Peyer's patch (tissue), 4 donors: ENCODE results near the gene SH3BP1. TPM values are rescaled to one million over a fixed set of nuclear protein-coding genes. Genes with fewer than 3 reads are reported as not detected.

Source experiments
- DNase-seq, 3 donors: peaks; one replicate each; pipeline ENCODE4 v3.0.0-alpha.2; 2017 to 2019
- H3K27ac ChIP-seq, 4 donors: fragments of 200-600 bp; sonication (generic); one replicate each; pipeline ENCODE4 v1.5.1; 2016 to 2019
- H3K27me3 ChIP-seq, 2 donors: fragments of 200-600 bp; sonication (generic); one replicate each; pipeline ENCODE4 v1.5.1; 2019
- H3K36me3 ChIP-seq, 3 donors: fragments of 200-600 bp; sonication (generic); one replicate each; pipeline ENCODE4 v1.5.1; 2016 to 2019
- H3K4me1 ChIP-seq, 4 donors: fragments of 200-600 bp; sonication (generic); one replicate each; pipeline ENCODE4 v1.5.1; 2016 to 2019
- H3K4me3 ChIP-seq, 4 donors: fragments of 200-600 bp; sonication (generic); 1 replicate in 3 of 4; 2 replicates in 1 of 4; pipeline ENCODE4 v1.5.1; 2016 to 2019; ENCODE audit warnings: mild to moderate bottlenecking in 1 of 4
- H3K9me3 ChIP-seq, 4 donors: fragments of 200-600 bp; sonication (generic); one replicate each; pipeline ENCODE4 v1.5.1; 2016 to 2019; ENCODE audit warnings: mild to moderate bottlenecking in 1 of 4
- POLR2A ChIP-seq, 2 donors: fragments of 450-650 bp; IDR thresholded peaks; one replicate each; pipeline ENCODE4 v1.5.1; 2017; ENCODE audit warnings: antibody characterized with exemption in 2 of 2, mild to moderate bottlenecking in 2 of 2, moderate library complexity in 2 of 2
- total RNA-seq, 4 donors: library from RNA; depleted of rRNA; stranded (reverse); fragments of >200 nt; gene quantifications; one replicate each; pipeline ENCODE4 v1.1.0, GENCODE V29; 2016
- TF ChIP-seq, protein P1 (sequence below), 6 experiments: fragments of 450-650 bp in 4 of 6; fragments of 200-600 bp in 2 of 6; sonication (generic) in 1 of 6; IDR thresholded peaks; one replicate each; pipeline ENCODE4 v1.5.1; 2017 to 2019; ENCODE audit warnings: antibody characterized with exemption in 6 of 6, mild to moderate bottlenecking in 3 of 6, moderate library complexity in 1 of 6

SH3BP1 gene
- total RNA-seq, 4 donors from 2014 or later, result 55.0 to 135 (median 71.8) TPM

DNA sequence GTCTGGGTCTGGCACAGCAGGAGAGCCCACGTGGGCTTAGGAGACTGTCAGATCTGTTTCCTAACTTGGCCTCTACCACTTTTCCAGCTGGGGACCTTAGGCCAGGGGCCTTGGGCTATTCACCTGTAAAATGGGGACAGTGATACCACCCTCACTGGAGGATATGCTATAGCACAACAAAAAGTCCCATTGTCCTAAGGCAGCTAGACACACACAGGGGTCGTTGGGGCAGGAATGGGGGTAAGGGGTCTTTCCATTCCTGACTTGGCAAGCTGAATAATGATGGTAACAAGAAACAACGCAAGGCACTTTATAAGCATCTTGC is 2.6 kb upstream of the SH3BP1 start:
- Histone ChIP-seq H3K27me3 (no peaks in the 10 kb centered on the region), H3K4me1 (peaks cover 22 to 75% (median 62%) of the 10 kb centered on the region in 4 donors), H3K9me3 (no peaks in the 10 kb centered on the region), H3K27ac (peak overlapping the region; percentile 87 to 98 (median 94)), H3K36me3 (peaks cover 0 to 9% (median 0%) of the 10 kb centered on the region in 3 donors), H3K4me3 (no peak overlapping the region)
- TF ChIP-seq, protein P1, sequence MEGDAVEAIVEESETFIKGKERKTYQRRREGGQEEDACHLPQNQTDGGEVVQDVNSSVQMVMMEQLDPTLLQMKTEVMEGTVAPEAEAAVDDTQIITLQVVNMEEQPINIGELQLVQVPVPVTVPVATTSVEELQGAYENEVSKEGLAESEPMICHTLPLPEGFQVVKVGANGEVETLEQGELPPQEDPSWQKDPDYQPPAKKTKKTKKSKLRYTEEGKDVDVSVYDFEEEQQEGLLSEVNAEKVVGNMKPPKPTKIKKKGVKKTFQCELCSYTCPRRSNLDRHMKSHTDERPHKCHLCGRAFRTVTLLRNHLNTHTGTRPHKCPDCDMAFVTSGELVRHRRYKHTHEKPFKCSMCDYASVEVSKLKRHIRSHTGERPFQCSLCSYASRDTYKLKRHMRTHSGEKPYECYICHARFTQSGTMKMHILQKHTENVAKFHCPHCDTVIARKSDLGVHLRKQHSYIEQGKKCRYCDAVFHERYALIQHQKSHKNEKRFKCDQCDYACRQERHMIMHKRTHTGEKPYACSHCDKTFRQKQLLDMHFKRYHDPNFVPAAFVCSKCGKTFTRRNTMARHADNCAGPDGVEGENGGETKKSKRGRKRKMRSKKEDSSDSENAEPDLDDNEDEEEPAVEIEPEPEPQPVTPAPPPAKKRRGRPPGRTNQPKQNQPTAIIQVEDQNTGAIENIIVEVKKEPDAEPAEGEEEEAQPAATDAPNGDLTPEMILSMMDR (IDR thresholded peaks at IDR 0.05), result no peak
- no peak for TF ChIP-seq POLR2A (IDR thresholded peaks at IDR 0.05)
- DNase-seq, result no peak

DNA sequence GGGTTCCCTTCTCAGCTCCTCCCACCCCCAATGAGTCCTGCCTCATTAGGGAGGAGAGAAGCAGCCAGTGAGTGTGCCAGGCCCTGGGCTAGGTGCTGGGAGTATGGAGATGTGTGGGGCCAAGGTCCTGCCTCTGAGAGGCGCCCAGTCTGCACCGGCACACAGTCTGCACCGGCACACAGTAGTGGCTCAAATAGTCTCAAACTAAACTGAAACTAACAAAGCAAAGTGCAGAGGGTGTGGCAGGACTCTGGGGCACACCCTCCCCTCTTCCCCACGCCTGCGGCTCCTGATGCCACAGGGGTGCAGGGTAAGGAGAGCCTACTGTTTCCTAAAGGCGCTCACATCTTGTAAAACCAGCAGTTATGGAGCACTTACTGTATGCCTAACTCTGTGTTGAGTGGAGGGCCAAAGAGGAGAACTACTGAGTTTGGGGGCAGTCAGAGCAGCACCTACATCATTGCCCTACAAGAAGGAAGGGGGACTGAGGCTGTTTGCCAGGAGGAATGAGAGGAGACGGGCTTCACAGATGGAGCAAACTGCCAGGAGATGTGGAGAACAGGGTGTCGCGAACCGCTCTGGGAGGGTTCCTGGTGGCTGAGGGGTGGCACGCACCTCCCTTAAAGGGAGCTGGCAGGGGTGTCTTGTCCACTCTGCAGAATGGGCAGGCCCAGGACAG is 939 bp upstream of the SH3BP1 start:
- Histone ChIP-seq H3K4me1 (peaks cover 28 to 80% (median 61%) of the 10 kb centered on the region in 4 donors), H3K27ac (peak overlapping the region; percentile 87 to 98 (median 94)), H3K27me3 (no peaks in the 10 kb centered on the region), H3K36me3 (peaks cover 0 to 10% (median 0%) of the 10 kb centered on the region in 3 donors), H3K4me3 (peak overlapping the region; percentile 54 to 85 (median 78)), H3K9me3 (no peaks in the 10 kb centered on the region)
- DNase-seq, result peak; percentile 51 to 89 (median 88)
- TF ChIP-seq, protein P1 (IDR thresholded peaks at IDR 0.05), result peak in 1 of 6 experiments; percentile 20
- peak; percentile 18 to 93 for TF ChIP-seq POLR2A (IDR thresholded peaks at IDR 0.05)

DNA sequence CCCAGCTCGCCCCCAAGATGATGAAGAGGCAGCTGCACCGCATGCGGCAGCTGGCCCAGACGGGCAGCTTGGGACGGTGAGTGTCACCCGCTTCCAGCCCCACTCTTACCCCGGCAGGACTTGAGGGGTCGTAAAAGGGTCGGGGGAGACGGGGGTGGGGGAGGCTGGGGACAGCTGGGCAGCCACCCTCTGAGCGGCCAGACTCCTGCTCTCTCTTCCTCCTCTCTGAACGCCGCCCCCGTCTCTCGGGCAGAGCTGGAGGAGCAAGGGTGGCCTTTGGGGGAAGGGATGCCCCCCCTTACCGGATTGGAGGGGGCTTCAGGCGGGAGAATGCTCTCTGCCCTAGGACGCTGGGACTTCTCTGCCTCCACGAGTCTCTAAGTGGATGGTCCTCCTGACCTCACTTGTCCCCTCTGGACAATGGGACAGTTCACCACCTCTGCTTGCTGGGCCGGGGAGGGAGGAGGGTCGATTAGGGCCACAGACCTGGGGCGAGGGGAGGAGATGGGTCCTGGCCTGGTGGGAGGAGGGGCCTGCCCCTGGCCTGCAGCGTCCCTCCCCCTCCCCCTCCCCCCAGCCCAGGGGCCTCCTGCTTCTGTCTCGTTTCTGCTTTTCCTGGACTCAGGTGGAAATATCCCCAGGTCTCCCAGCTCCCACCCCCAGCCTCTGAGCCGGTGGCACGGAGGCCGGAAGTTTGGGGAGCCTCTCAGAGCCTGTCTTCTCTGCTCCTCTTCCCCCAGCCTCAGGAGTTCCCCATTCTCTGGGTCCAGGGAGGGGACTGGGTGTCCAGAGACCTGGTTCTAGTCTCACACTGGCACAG is 512 bp downstream of the SH3BP1 start:
- Histone ChIP-seq H3K4me3 (peak overlapping the region; percentile 54 to 85 (median 78)), H3K27me3 (no peaks in the 10 kb centered on the region), H3K27ac (peak overlapping the region; percentile 87 to 98 (median 94)), H3K36me3 (peaks cover 0 to 18% (median 0%) of the 10 kb centered on the region in 3 donors), H3K9me3 (no peaks in the 10 kb centered on the region), H3K4me1 (peaks cover 14 to 70% (median 49%) of the 10 kb centered on the region in 4 donors)
- DNase-seq, result peak; percentile 60 to 69 (median 68)
- TF ChIP-seq, protein P1 (IDR thresholded peaks at IDR 0.05), result no peak
- no peak for TF ChIP-seq POLR2A (IDR thresholded peaks at IDR 0.05)

DNA sequence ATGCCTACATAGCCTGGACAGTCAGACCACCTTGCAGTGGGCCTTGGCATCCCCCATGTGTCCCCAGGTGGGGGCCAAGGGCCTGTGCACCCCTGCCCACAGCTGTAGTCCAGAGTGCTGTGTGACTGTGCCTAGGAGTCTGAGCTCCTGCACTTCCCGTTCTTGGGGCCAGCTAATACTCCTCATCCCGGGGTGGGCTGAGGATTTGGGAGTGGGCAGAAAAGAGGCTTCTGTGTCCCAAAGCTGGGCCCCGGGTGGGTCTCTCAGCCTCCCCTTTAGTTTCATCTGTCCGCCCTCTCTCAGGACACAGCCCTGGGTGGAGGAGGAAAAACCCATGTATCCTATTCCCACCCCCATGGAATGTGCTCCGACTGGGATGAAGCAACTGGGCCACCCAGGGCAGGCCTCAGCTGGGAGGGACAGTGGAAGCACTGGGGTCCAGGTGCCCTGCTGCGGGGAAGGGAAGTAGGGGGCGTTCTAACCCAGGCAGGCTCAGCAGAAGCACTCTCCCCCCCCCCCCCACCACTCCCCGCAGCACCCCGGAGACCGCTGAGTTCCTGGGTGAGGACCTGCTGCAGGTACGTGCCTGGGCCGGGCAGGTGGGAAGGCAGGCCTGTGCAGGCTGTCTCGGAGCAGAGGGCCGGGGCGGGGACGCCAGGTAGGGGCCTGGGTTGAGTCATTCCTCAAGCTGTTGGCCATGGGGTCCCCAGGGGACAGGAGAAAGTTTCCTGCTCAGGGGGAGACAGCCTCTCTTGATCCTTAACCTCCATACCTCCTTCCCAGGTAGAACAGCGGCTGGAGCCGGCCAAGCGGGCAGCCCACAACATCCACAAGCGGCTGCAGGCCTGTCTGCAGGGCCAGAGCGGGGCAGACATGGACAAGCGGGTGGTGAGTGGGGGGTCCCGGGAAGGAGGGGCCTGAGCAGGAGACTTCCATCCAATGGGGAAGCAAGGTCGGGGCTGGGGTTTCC is 1.4 kb downstream of the SH3BP1 start:
- Histone ChIP-seq H3K4me3 (peak overlapping the region; percentile 54 to 85 (median 78)), H3K9me3 (no peaks in the 10 kb centered on the region), H3K27ac (peak overlapping the region; percentile 87 to 98 (median 94)), H3K27me3 (no peaks in the 10 kb centered on the region), H3K4me1 (peaks cover 13 to 61% (median 44%) of the 10 kb centered on the region in 4 donors), H3K36me3 (peaks cover 0 to 25% (median 0%) of the 10 kb centered on the region in 3 donors)
- peak; percentile 52 to 71 (median 64) for DNase-seq
- TF ChIP-seq, protein P1 (IDR thresholded peaks at IDR 0.05), result peak in 1 of 6 experiments; percentile 7
- TF ChIP-seq POLR2A (IDR thresholded peaks at IDR 0.05), result no peak

DNA sequence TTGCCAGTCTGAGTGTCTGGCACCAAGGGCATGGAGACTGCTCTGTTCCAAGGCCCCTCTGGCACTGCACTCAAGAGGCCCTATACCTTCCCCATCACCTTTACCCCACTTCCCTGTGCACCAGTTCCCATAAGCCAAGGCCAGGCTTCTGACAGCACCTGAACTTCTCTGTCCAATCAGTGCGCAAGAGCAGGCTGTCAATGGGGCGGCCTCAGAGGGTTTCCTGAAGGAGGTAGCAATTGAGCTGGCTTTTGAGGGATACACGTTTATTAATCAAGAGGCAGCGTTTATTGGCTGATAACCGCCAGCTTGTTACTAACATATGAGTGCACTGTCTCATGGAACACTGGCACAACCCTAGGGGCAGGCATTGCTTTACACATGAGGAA is 2.1 kb downstream of the SH3BP1 start:
- no peaks in the 10 kb centered on the region for H3K27me3 ChIP-seq
- TF ChIP-seq, protein P1 (IDR thresholded peaks at IDR 0.05), result peak in 2 of 6 experiments; percentile 22 to 25
- peak; percentile 50 to 92 for TF ChIP-seq POLR2A (IDR thresholded peaks at IDR 0.05)
- H3K4me3 ChIP-seq, result peak overlapping the region in 3 of 4 donors; percentile 73 to 85 (median 82)
- peak overlapping the region; percentile 87 to 98 (median 94) for H3K27ac ChIP-seq
- H3K4me1 ChIP-seq, result peaks cover 11 to 54% (median 39%) of the 10 kb centered on the region in 4 donors
- no peaks in the 10 kb centered on the region for H3K9me3 ChIP-seq
- peak in 2 of 3 donors; percentile 72 to 86 for DNase-seq
- peaks cover 0 to 25% (median 0%) of the 10 kb centered on the region in 3 donors for H3K36me3 ChIP-seq
